K562 (cell line): Measurements from ENCODE around the gene DNAJC8. TPM values are rescaled to one million over a fixed set of nuclear protein-coding genes. Genes with fewer than 3 reads are reported as not detected.

Experiments
- ATAC-seq: fragments of 200-7000 bp; cut with Tn5 transposase; 3 replicates; pipeline ENCODE4 v1.9.1; 2020; ENCODE audit warnings: moderate library complexity
- BruUV-seq: library from RNA; stranded (reverse); fragments of 400-500 nt; replicated peaks from 2 replicates; lab custom pipeline; 2021; lab: Mats Ljungman, UMichigan
- CTCF ChIA-PET: fragments of 300-600 bp; formaldehyde crosslinking; extraction: SDS; loops from one replicate; lab custom pipeline; 2021; ENCODE audit warnings: low intra/inter-chr PET ratio; lab: Yijun Ruan, JAX
- POLR2A ChIA-PET: fragments of 300-600, 350-650 bp; sonication (Branson Sonifier 250); formaldehyde crosslinking; extraction: SDS; loops from one replicate; lab custom pipeline; 2021; ENCODE audit warnings: antibody characterized with exemption, inconsistent platforms; lab: Yijun Ruan, JAX
- DNase-seq, 4 experiments: peaks; one replicate each; pipeline versions ENCODE4 v3.0.0 to v3.0.0-alpha.2; 2011 to 2018; ENCODE audit warnings: low spot score in 3 of 4, mixed read lengths in 3 of 4; ENCODE audit errors: extremely low read depth in 1 of 4
- FAIRE-seq: peaks from 2 replicates; lab custom pipeline; 2011; peaks lifted over from hg19 to GRCh38; lab: Jason Lieb, UNC
- H2AFZ ChIP-seq: 2 replicates; pipeline ENCODE4 v1.6.0; 2011; ENCODE audit warnings: low read depth, low read length, control low read depth, inconsistent platforms
- H3K27ac ChIP-seq: fragments of 200-600 bp; 3 replicates; pipeline ENCODE4 v1.8.0; 2011; ENCODE audit warnings: low read depth, mild to moderate bottlenecking, control low read depth, inconsistent platforms, low read length, moderate library complexity, mixed read lengths; ENCODE audit errors: extremely low read depth
- H3K27me3 ChIP-seq, 2 experiments: fragments of 300-600 bp in 1 of 2; 2 replicates in 1 of 2; 3 replicates in 1 of 2; pipeline versions ENCODE4 v1.6.0 to v1.8.0; 2011; ENCODE audit warnings: inconsistent platforms in 2 of 2, low read length in 2 of 2, mild to moderate bottlenecking in 1 of 2, mixed read lengths in 1 of 2, moderate library complexity in 1 of 2; ENCODE audit not compliant: control insufficient read depth in 2 of 2, insufficient read depth in 2 of 2
- H3K36me3 ChIP-seq: fragments of 300-600 bp; 3 replicates; pipeline ENCODE4 v1.8.0; 2011; ENCODE audit warnings: mild to moderate bottlenecking, low read length, inconsistent platforms; ENCODE audit not compliant: control insufficient read depth, insufficient read depth
- H3K4me1 ChIP-seq, 2 experiments: fragments of 200-600 bp in 1 of 2; replicated peaks in 1 of 2; 2 replicates in 1 of 2; 3 replicates in 1 of 2; pipeline versions ENCODE4 v1.5.1 to v1.8.0; 2011; ENCODE audit warnings: inconsistent platforms in 2 of 2, low read length in 2 of 2, mild to moderate bottlenecking in 1 of 2, mixed read lengths in 1 of 2, moderate library complexity in 1 of 2; ENCODE audit not compliant: control insufficient read depth in 2 of 2, insufficient read depth in 2 of 2
- H3K4me2 ChIP-seq: 2 replicates; pipeline ENCODE4 v1.6.1; 2011; ENCODE audit warnings: low read length, control low read depth, inconsistent platforms, mixed read lengths; ENCODE audit not compliant: insufficient read depth
- H3K4me3 ChIP-seq: fragments of 200-600 bp; sonication (generic), shearing (Covaris generic); 2 replicates; pipeline ENCODE4 v1.5.1; 2016; ENCODE audit warnings: control low read depth, inconsistent platforms
- H3K79me2 ChIP-seq: fragments of 200-600 bp; 3 replicates; pipeline ENCODE4 v1.8.0; 2011; ENCODE audit warnings: low read length, inconsistent platforms; ENCODE audit not compliant: control insufficient read depth, insufficient read depth
- H3K9ac ChIP-seq, 2 experiments: 2 replicates each; pipeline versions ENCODE4 v1.6.0 to v1.6.1; 2011; ENCODE audit warnings: low read depth in 2 of 2, low read length in 2 of 2, control low read depth in 1 of 2, inconsistent platforms in 1 of 2, mild to moderate bottlenecking in 1 of 2, mixed read lengths in 1 of 2; ENCODE audit not compliant: insufficient read depth in 1 of 2
- H3K9me1 ChIP-seq: one replicate; pipeline ENCODE4 v1.6.0; 2011; ENCODE audit warnings: inconsistent platforms, mild to moderate bottlenecking, low read length, moderate library complexity; ENCODE audit not compliant: control insufficient read depth, insufficient read depth
- H3K9me3 ChIP-seq: replicated peaks from 2 replicates; pipeline ENCODE4 v1.5.1; 2011; ENCODE audit warnings: low read depth, low read length, inconsistent platforms; ENCODE audit not compliant: control insufficient read depth, insufficient read depth
- H4K20me1 ChIP-seq: replicated peaks from 2 replicates; pipeline ENCODE4 v1.6.1; 2011; ENCODE audit warnings: low read length, inconsistent platforms, mixed read lengths; ENCODE audit not compliant: control insufficient read depth, insufficient read depth
- CCNT2 ChIP-seq: IDR thresholded peaks from 2 replicates; pipeline ENCODE4 v1.6.1; 2011; ENCODE audit warnings: borderline replicate concordance, low read depth, mild to moderate bottlenecking, moderate library complexity, mixed read lengths, low read length; ENCODE audit not compliant: insufficient read length; ENCODE audit errors: extremely low read depth
- DPF2 ChIP-seq: fragments of 450-650 bp; IDR thresholded peaks from 2 replicates; pipeline ENCODE4 v1.6.1; 2016
- EHMT2 ChIP-seq: fragments of 450-650 bp; IDR thresholded peaks from 2 replicates; pipeline ENCODE4 v1.6.1; 2018; ENCODE audit warnings: antibody characterized with exemption
- FOXK1 ChIP-seq: sonication (generic); formaldehyde crosslinking; IDR thresholded peaks from 2 replicates; pipeline ENCODE4 v1.8.0; 2022; ENCODE audit warnings: missing genetic modification reagents, mild to moderate bottlenecking, borderline replicate concordance
- HDAC1 ChIP-seq, 2 experiments: fragments of 450-650 bp; IDR thresholded peaks; 2 replicates each; pipeline ENCODE4 v1.6.1; 2016 to 2017; ENCODE audit warnings: inconsistent platforms in 1 of 2, mild to moderate bottlenecking in 1 of 2, moderate library complexity in 1 of 2
- KDM1A ChIP-seq, 2 experiments: fragments of 450-650 bp; IDR thresholded peaks; 2 replicates each; pipeline ENCODE4 v1.6.1; 2016; ENCODE audit warnings: mild to moderate bottlenecking in 2 of 2
- L3MBTL2 ChIP-seq: fragments of 450-650 bp; IDR thresholded peaks from 2 replicates; pipeline ENCODE4 v1.6.1; 2016; ENCODE audit warnings: mild to moderate bottlenecking, moderate library complexity
- MTA1 ChIP-seq: fragments of 450-650 bp; IDR thresholded peaks from 2 replicates; pipeline ENCODE4 v1.6.1; 2017; ENCODE audit warnings: borderline replicate concordance
- MYC ChIP-seq, 2 experiments: fragments of 250-450 bp in 1 of 2; sonication (Bioruptor Pico) in 1 of 2; IDR thresholded peaks; 2 replicates each; pipeline versions ENCODE4 v1.5.1 to v1.6.1; 2012 to 2021; ENCODE audit warnings: low read depth in 2 of 2, borderline replicate concordance in 1 of 2, improper control_type of control experiment in 1 of 2, low read length in 1 of 2, mild to moderate bottlenecking in 1 of 2, moderate library complexity in 1 of 2
- PML ChIP-seq: IDR thresholded peaks from 2 replicates; pipeline ENCODE4 v1.6.1; 2012; ENCODE audit warnings: low read length, inconsistent platforms
- RFX1 ChIP-seq: fragments of 450-650 bp; IDR thresholded peaks from 2 replicates; pipeline ENCODE4 v1.6.1; 2016; ENCODE audit warnings: mild to moderate bottlenecking, moderate library complexity
- ZBTB17 ChIP-seq: fragments of 450-650 bp; formaldehyde crosslinking; IDR thresholded peaks from 2 replicates; pipeline ENCODE4 v1.4.0; 2020; ENCODE audit warnings: mild to moderate bottlenecking
- ZNF143 ChIP-seq: sonication (generic); formaldehyde crosslinking; IDR thresholded peaks from 2 replicates; pipeline ENCODE4 v1.9.0; 2022; ENCODE audit warnings: mild to moderate bottlenecking, missing genetic modification reagents
- ZNF766 ChIP-seq: fragments of 200-800 bp; sonication (Bioruptor generic); conservative IDR thresholded peaks from 2 replicates; pipeline ENCODE4 v1.6.1; 2016; ENCODE audit warnings: missing genetic modification characterization, missing compliant biosample characterization
- WGBS: fragments of 100-300 bp; shearing (Covaris generic); methylation state at CpG from one replicate; pipeline ENCODE4 v1.1.6; 2016; ENCODE audit warnings: low coverage, mixed read lengths; ENCODE audit not compliant: insufficient coverage; ENCODE audit errors: missing lambda C conversion rate; 5-methylcytosine and 5-hydroxymethylcytosine counted together
- in situ Hi-C: fragments of 300-500 bp; cut with MboI; formaldehyde crosslinking; loops from 4 replicates; pipeline ENCODE4 v1.15.0; 2018; ENCODE audit warnings: inconsistent platforms, mixed read lengths
- intact Hi-C: fragments of 100-400 bp; cut with micrococcal nuclease; formaldehyde crosslinking; loops from 2 replicates; pipeline ENCODE4 v1.14.2; 2022
- polyA plus RNA-seq, 8 experiments: library from polyadenylated mRNA; depleted of rRNA in 4 of 8; stranded (reverse) in 5 of 8; unstranded in 3 of 8; fragments of >200 nt; fragmentation: Nextera tagmentation in 2 of 8; fragmentation: Illumina TruSeq in 1 of 8; extraction: Ambion mirVana in 2 of 8; extraction: Trizol in 1 of 8; gene quantifications; 2 replicates each; pipeline versions ENCODE4 v1.2.1 to v1.2.3, GENCODE V29; 2011 to 2014; ENCODE audit warnings: inconsistent platforms in 1 of 8, missing spikeins in 1 of 8
- total RNA-seq, 7 experiments: library from RNA; depleted of rRNA in 6 of 7; stranded (reverse); fragments of >200 nt in 6 of 7; fragmentation: Illumina TruSeq in 2 of 7; extraction: Trizol in 2 of 7; gene quantifications; 2 replicates each; pipeline versions ENCODE4 v1.2.1 to v1.2.3, GENCODE V29; 2011 to 2021; ENCODE audit warnings: low replicate concordance in 1 of 7
- TF ChIP-seq, protein P1 (sequence below): fragments of 450-650 bp; IDR thresholded peaks from 2 replicates; pipeline ENCODE4 v1.6.1; 2016; ENCODE audit warnings: missing biosample characterization, missing genetic modification characterization
- TF ChIP-seq, protein P2 (sequence below), 2 experiments: fragments of 450-650 bp; IDR thresholded peaks; 2 replicates each; pipeline ENCODE4 v1.6.1; 2016
- TF ChIP-seq, protein P3 (sequence below): fragments of 250-450 bp; sonication (Bioruptor Pico); IDR thresholded peaks from 2 replicates; pipeline ENCODE4 v1.8.0; 2022; ENCODE audit warnings: moderate library complexity, mild to moderate bottlenecking, inconsistent platforms
- TF ChIP-seq, protein P4 (sequence below): fragments of 450-650 bp; IDR thresholded peaks from 2 replicates; pipeline ENCODE4 v1.6.1; 2016; ENCODE audit warnings: low read depth, mild to moderate bottlenecking, moderate library complexity

The DNAJC8 gene
- total and polyA plus RNA-seq, 9 of the 15 experiments (the other 6 are each of a cell fraction or from before 2014, with no cell fraction given), result 143 to 508 (median 209) TPM

- no peaks in the 10 kb centered on the region for H3K9me1 ChIP-seq
- H3K27ac ChIP-seq, result 0 out of 3 replicates have a peak overlapping the region, but pooled peaks have one; percentile 18
- ChIA-PET CTCF (interaction anchor here (0.7 kb wide), 1 partner anchor 384 kb away, joined by 3 read pairs; the partner anchor contains the start of gene THEMIS2), POLR2A (interaction anchor here (0.9 to 3.2 kb wide), 6 partner anchors 8 to 325 kb away, joined by 3 to 16 read pairs (median 5); partner anchors contain the start of gene ATP5IF1)
- no peak for ATAC-seq
- peak overlapping the region; percentile 46 for H2AFZ ChIP-seq
- no peak overlapping the region; the same call in 1 of the 2 replicates for H3K4me2 ChIP-seq
- BruUV-seq, result no TSS peak
- no peaks in the 10 kb centered on the region for H3K9me3 ChIP-seq
- H3K4me3 ChIP-seq, result no peak overlapping the region
- 61% methylated on average over 6 of the region's 6 CpGs for WGBS
- peaks cover 20% of the 10 kb centered on the region for H3K79me2 ChIP-seq
- in situ Hi-C loops, result no loop called here
- H4K20me1 ChIP-seq, result peaks cover 8% of the 10 kb centered on the region
- peaks cover 2% of the 10 kb centered on the region; the same call in 1 of the 3 replicates for H3K36me3 ChIP-seq
- H3K9ac ChIP-seq, result no peak overlapping the region; a peak in 1 of 4 replicates
- H3K4me1 ChIP-seq, result peaks cover 26 to 39% of the 10 kb centered on the region in 2 experiments
- H3K27me3 ChIP-seq, result no peaks in the 10 kb centered on the region
- FAIRE-seq, result peak; percentile 55
- intact Hi-C loops, result no loop called here
- DNase-seq, result no peak
- TF ChIP-seq RFX1, result no peak
- TF ChIP-seq ZBTB17 (CRISPR knock-in tag), result 0 out of 2 replicates have a peak, but pooled peaks have one; percentile 25
- TF ChIP-seq EHMT2, result no peak
- TF ChIP-seq KDM1A (IDR thresholded peaks at IDR 0.05), result peak; percentile 44 to 65; a peak in 2 of 4 replicates
- TF ChIP-seq DPF2, result peak; percentile 67
- TF ChIP-seq ZNF143 (CRISPR knock-in tag), result no peak
- TF ChIP-seq MYC (IDR thresholded peaks at IDR 0.05; ENCODE audit: low read depth, low read length), result peak; percentile 70
- no peak for TF ChIP-seq MYC (CRISPR knock-in tag; IDR thresholded peaks at IDR 0.05; ENCODE audit: borderline replicate concordance, low read depth)
- TF ChIP-seq L3MBTL2, result peak; percentile 95
- peak; percentile 50; the same call in 1 of the 2 replicates for TF ChIP-seq PML
- TF ChIP-seq, protein P1, sequence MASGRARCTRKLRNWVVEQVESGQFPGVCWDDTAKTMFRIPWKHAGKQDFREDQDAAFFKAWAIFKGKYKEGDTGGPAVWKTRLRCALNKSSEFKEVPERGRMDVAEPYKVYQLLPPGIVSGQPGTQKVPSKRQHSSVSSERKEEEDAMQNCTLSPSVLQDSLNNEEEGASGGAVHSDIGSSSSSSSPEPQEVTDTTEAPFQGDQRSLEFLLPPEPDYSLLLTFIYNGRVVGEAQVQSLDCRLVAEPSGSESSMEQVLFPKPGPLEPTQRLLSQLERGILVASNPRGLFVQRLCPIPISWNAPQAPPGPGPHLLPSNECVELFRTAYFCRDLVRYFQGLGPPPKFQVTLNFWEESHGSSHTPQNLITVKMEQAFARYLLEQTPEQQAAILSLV (tag), result no peak
- TF ChIP-seq, protein P2, sequence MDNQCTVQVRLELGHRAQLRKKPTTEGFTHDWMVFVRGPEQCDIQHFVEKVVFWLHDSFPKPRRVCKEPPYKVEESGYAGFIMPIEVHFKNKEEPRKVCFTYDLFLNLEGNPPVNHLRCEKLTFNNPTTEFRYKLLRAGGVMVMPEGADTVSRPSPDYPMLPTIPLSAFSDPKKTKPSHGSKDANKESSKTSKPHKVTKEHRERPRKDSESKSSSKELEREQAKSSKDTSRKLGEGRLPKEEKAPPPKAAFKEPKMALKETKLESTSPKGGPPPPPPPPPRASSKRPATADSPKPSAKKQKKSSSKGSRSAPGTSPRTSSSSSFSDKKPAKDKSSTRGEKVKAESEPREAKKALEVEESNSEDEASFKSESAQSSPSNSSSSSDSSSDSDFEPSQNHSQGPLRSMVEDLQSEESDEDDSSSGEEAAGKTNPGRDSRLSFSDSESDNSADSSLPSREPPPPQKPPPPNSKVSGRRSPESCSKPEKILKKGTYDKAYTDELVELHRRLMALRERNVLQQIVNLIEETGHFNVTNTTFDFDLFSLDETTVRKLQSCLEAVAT (IDR thresholded peaks at IDR 0.05), result no peak
- peak; percentile 81 for TF ChIP-seq ZNF766 (CRISPR knock-in tag)
- 0 out of 2 replicates have a peak, but pooled peaks have one; percentile 21 for TF ChIP-seq FOXK1 (CRISPR knock-in tag)
- peak; percentile 63; the same call in 1 of the 2 replicates for TF ChIP-seq MTA1
- 0 out of 4 replicates have a peak, but pooled peaks of 1 of the 2 experiments have one; percentile 53 for TF ChIP-seq HDAC1 (IDR thresholded peaks at IDR 0.05)
- peak; percentile 32 for TF ChIP-seq CCNT2
- TF ChIP-seq, protein P3, sequence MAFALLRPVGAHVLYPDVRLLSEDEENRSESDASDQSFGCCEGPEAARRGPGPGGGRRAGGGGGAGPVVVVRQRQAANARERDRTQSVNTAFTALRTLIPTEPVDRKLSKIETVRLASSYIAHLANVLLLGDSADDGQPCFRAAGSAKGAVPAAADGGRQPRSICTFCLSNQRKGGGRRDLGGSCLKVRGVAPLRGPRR (CRISPR knock-in tag), result 0 out of 2 replicates have a peak, but pooled peaks have one; percentile 9
- TF ChIP-seq, protein P4, sequence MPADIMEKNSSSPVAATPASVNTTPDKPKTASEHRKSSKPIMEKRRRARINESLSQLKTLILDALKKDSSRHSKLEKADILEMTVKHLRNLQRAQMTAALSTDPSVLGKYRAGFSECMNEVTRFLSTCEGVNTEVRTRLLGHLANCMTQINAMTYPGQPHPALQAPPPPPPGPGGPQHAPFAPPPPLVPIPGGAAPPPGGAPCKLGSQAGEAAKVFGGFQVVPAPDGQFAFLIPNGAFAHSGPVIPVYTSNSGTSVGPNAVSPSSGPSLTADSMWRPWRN, result peak; percentile 68; the same call in 1 of the 2 replicates
Measured at GRCh38 chr1:28256197-28256827, 23.5 kb upstream of the DNAJC8 start.
